Smooth muscle cell of the brain vasculature (primary cell): ENCODE measurements around the gene ENAM.

Experiments
- DNase-seq: peaks from one replicate; pipeline ENCODE4 v3.0.0-alpha.2; 2012; ENCODE audit warnings: low read depth, low spot score

The ENAM gene, protein sequence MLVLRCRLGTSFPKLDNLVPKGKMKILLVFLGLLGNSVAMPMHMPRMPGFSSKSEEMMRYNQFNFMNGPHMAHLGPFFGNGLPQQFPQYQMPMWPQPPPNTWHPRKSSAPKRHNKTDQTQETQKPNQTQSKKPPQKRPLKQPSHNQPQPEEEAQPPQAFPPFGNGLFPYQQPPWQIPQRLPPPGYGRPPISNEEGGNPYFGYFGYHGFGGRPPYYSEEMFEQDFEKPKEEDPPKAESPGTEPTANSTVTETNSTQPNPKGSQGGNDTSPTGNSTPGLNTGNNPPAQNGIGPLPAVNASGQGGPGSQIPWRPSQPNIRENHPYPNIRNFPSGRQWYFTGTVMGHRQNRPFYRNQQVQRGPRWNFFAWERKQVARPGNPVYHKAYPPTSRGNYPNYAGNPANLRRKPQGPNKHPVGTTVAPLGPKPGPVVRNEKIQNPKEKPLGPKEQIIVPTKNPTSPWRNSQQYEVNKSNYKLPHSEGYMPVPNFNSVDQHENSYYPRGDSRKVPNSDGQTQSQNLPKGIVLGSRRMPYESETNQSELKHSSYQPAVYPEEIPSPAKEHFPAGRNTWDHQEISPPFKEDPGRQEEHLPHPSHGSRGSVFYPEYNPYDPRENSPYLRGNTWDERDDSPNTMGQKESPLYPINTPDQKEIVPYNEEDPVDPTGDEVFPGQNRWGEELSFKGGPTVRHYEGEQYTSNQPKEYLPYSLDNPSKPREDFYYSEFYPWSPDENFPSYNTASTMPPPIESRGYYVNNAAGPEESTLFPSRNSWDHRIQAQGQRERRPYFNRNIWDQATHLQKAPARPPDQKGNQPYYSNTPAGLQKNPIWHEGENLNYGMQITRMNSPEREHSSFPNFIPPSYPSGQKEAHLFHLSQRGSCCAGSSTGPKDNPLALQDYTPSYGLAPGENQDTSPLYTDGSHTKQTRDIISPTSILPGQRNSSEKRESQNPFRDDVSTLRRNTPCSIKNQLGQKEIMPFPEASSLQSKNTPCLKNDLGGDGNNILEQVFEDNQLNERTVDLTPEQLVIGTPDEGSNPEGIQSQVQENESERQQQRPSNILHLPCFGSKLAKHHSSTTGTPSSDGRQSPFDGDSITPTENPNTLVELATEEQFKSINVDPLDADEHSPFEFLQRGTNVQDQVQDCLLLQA

DNA sequence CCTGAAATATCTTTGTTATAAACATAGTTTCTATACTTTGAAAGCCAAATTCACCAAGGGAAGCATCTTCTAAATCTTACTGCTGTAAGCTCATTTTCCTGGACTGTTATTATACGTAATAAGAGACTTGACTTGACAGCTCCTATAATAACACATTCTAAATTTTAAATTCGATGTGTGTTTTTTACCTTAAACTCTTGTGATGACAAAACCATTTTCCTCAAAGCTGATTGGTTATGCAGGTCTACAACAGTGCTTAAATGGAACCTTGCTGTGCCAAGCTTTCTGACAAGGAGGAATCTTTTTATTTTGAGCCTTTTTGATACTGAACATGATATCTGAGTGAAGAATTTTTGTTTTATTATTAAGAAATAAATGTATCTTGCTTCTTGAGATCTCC is at the start of gene ENAM:
Gene ENAM (plus strand): TSS at position 301 of the 400 bp plus-strand sequence. CDS start 757 bp downstream, outside the sequence.
- DNase-seq, result no peak

DNA sequence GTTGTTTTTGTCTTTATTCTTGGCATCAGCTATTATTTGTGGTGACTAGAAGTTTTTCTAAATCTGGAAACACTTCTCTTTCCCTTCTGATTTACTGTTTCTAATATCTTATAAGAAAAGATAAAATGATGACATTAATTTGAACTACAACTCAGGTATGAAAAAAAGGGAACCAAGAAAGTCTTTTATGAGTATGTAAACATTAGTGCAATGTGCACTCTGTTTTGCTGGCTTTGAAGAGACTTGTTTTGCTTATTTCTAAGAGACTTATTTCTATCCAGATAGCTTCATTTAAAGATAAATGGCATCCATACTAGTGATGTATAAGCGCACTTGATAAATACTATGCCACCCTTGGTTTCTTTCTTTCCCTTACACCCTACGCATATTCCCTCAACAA is 46.6 kb upstream of the ENAM start:
- DNase-seq, result no peak

- DNase-seq, result no peak
Observed at GRCh38 chr4:70583952-70584834, 44.4 kb upstream of the ENAM start.

DNA sequence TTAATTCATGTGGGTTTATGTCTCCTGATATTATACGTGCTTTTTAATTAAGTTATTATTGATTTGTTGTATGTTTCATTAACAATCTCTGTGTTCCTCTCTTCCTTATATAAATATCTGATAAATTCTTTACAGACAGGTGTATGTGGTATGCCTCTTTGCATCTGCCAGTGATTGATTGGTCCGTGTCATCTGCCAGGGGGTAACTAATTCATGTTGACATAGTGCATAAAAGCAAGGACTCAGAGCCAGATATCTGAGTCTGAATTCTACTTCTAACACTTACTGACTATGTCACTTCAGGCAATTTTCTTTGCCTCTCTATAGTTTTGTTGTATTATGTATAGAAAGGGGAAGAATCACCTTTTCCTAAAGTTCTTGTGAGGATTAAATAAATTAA is 41.7 kb upstream of the ENAM start:
- no peak for DNase-seq

DNA sequence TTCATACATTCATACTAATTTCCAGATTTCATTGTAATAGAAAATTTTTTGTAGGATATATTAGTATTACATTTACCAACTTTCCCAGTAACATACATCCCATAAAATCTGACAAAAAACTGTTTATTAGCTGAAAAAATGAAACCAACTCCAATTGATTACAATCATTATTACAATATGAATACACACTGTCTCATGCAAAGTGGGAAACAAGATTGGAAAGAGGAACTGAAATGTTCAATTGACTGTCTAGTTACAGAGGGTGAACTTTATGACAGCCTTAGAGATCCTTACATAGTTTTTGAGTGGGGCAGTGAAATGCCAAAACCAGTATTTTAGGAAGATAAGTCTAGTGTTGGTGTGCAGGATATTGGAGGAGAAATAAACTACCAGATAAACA is 38.8 kb upstream of the ENAM start:
- DNase-seq, result no peak

GRCh38 chr4:70591955-70592582 is 36.5 kb upstream of the ENAM start, which contains the start of gene AMBN:
AMBN (plus strand) TSS chr4:70592256; CDS start chr4:70592359, 103 bp downstream.
- no peak for DNase-seq

DNA sequence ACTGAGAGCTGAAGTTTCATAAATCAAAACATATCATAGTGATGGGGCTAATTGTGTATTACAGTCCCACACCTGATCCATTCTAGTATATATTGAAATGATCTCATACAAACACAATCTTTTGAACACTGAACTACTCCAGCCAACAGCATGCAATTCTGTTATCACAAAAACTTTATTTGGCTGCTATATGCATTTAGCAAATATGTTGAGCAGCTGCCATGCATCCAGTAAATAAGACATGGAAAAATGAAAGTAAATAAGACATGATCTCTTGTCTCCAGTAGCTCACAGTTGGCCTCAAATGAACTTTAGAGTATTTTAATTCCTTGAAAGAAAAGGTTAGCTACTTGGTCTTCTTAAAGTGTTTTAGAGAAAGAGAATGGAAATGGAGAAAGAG is 34.3 kb upstream of the ENAM start:
- no peak for DNase-seq

- DNase-seq, result no peak
Observed at GRCh38 chr4:70600305-70600704, 28.2 kb upstream of the ENAM start.

DNA sequence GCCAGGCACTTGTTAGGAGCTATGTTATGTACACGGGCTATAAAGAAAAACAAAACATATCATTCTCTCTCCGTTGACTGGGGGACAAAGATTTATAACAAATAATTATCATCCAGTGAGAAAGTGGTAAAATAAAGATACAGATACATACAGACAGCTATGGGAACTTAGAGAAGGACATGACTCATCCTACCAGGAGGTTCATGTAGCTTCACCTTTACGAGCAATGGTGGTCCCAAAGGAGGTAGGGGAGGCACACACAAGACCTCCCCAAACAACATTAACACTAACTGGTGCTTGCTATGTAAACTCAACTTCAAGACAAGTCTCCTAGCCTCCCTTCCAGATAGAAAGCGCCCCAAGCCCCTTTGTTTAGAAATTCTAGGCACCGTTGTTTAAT is 27.6 kb upstream of the ENAM start:
- DNase-seq, result no peak

GRCh38 chr4:70601422-70602039 is 27.0 kb upstream of the ENAM start:
- peak; percentile 13 for DNase-seq

GRCh38 chr4:70603856-70604255 is 24.7 kb upstream of the ENAM start:
- DNase-seq, result no peak

DNA sequence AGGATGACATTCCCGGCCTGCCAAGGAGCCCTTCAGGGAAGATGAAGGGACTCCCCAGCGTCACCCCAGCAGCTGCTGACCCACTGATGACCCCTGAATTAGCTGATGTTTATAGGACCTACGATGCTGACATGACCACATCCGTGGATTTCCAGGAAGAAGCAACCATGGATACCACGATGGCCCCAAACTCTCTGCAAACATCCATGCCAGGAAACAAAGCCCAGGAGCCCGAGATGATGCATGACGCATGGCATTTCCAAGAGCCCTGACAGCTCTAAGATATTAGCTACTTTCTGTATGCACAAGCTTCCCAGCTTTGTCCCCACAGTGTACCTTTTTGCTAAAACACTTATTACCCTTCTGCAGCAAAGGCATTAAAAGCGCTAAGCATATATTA is 22.1 kb upstream of the ENAM start:
- DNase-seq, result no peak

DNA sequence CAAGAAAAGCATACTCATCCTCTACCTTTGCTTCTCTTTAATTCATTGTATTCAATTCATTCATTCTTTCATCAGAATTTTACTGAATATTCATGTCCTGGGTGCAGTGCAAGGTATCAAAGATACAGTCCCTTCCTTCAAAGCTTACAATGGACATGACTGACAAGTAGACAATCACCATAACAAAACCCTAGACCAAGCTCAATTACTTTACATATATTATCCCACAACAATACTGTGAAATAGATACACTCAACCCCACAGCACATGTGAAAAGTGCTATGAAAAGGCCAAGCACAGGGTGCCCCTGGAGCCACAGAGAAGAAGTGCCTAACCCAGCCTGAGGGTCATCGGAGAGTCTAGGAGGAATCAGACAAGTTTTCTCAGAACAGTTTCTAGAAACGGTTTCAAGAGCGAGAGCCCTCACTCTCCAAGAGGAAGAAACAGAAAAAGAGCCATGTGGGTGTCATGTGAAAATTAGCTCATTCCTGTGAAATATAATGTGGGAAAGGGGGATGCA is 21.1 kb upstream of the ENAM start:
- no peak for DNase-seq

GRCh38 chr4:70608324-70608723 is 20.2 kb upstream of the ENAM start:
- no peak for DNase-seq

DNA sequence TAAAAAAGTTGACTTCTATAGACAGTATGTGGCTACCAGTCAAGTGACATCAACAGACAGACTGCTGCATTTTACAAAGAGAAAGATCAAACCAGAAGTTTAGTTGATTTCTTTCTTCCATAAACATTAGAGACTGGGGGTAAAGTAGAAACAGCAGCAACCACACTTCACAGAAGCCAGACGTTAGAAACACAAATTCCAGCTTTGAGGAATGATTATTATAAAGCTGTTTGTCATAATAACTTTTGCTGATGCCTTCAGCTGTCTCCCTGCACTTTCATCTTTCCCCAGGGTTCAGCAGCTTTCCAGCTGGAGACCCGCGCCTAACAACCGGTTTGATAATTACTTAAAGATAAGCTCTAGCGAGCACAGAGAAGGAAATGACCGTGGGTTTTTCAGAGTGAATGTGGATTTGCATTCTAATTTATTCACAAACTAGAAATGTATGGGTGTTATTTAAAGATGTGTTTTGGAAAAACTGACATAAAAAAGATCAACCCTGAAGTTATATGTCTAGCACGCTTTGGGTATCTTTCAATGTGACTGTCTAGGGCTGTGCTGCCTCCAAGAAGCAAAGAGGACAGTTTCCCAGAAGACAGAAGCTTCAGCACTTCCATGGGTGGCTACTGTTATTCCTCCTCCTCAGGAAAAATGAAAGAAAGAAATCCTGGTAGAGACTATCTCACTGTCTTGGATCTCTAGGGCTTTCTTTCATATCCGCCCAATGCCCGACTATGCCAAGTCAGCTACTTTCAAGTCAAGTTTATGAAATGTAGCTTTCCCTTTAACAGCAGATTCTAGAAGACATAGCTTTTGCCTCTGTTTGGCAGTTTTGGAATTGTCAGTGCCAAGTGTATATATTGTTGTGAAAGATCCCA is 15.0 kb upstream of the ENAM start:
- no peak for DNase-seq

DNA sequence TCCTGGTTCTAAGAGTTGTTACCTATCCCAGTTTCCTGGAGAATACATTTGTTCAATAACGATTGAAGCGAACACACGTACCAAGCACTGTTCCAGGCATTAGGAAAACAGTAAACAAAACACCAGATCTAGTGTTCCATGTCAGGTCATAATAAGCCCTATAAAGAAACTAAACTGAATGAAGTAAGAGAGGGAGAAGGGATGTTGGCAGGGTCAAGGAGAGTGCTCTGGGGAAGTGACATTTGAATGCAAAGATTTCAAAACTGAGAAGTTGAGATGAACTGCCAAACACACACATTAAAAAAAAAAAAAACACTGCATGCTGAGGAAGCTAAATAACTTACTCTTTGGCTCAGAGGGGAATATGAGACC is 14.4 kb upstream of the ENAM start:
- DNase-seq, result no peak

GRCh38 chr4:70619288-70619687 is 9.3 kb upstream of the ENAM start:
- no peak for DNase-seq

DNA sequence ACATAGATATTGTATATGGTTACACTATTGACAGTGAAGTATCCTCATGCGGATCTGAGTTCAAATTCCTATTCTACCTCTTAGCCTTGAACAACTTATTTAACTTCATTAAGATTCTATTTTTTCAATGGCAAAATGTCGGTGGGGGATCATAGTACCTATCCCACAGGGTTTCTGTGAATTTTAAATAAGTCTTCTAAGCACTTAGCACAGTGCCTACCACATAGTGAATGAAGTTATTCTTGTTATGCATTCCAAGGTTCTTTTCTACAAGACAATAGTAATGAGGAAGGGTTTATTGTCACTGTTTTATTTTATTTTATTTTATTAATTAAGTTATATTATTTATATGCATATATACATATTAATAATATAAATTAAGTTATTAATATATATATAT is 8.8 kb upstream of the ENAM start:
- DNase-seq, result no peak

DNA sequence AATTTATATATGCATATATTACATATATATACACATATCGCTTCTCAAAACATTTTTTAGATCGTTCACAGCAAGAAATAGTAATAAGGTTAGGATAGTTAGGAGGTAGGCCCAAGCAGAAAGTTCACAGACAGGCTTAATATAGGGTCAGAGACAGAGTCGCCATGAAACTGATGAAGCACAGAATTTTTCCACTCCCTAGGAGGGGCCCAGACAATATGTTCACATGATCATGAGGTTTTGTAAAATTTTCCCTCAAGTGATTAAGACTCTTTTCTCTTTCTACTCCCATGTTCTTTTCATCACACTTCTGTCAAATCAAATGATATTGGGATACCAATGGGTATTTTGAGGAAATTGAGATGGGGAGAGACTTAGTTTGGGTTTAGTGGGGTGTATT is 5.2 kb upstream of the ENAM start:
- DNase-seq, result no peak
